AG09319 (cell line): ENCODE results near the gene RGS9.

Source experiments
- DNase-seq: peaks from one replicate; pipeline ENCODE4 v3.0.0-alpha.2; 2010; ENCODE audit warnings: low read depth; ENCODE audit errors: extremely low read depth
- CTCF ChIP-seq: IDR thresholded peaks from 2 replicates; pipeline ENCODE4 v1.5.1; 2011; ENCODE audit warnings: low read depth, mild to moderate bottlenecking, inconsistent platforms, low read length, moderate library complexity

The RGS9 gene

GRCh38 chr17:65208717-65209116 lies 71.5 kb downstream of the RGS9 start:
- TF ChIP-seq CTCF: no peak
- no peak for DNase-seq

DNA sequence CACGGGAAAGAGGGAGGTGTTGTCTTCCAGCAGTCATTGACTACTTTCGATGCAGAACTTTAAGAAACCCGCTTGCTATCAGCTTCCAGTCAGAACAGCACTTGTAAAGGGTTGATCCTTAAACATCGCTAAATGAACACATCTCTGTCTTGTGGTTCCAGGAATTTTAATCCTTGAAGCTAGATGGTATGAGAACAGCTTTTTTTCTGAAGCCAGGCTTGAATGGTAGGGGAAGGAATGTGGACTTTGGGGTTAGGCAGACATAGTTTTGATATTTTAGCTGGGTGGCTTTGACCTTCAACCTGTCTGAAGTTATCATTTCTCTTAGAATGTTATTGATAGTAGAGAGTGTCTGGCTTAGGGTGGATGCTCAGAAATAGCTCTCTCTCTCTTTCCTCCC lies 81.1 kb downstream of the RGS9 start:
- no peak for DNase-seq
- no peak for TF ChIP-seq CTCF

GRCh38 chr17:65219124-65219523 lies 82.0 kb downstream of the RGS9 start:
- DNase-seq: no peak
- peak; percentile 3 for TF ChIP-seq CTCF

DNA sequence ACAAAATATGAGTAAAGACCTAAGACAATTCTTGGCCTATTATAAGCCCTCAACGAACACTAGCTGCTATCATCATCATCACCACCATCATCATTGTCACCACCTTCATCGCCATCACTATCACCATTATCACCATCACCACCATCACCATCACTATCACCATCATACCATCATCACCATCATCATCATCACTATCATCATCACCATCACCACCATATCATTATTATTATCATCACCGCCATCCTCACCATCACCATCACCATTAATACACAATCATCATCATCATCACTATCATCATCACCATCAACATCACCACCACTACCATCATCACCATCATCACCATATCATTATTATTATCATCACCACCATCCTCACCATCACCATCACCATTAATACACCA lies 82.5 kb downstream of the RGS9 start:
- DNase-seq: no peak
- TF ChIP-seq CTCF: no peak

DNA sequence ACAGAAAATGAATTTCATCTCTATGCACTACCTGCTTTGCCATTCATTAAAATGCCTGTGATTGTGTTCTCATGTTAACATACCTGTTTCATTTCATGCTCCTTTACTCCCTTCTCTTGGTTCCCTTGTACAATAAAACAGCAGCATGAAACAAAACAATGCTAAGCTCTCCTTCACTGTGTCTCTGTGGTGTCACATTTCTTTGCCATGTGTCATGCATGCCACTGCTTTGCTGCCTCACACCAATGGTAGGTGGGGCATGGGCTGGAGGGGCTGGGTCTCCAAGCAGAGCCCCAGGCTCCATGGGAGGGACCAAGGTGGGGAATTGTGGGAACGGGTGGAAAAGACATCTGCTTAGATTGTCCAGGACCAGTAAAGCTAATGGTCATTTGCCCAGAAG lies 83.6 kb downstream of the RGS9 start:
- no peak for TF ChIP-seq CTCF
- no peak for DNase-seq

DNA sequence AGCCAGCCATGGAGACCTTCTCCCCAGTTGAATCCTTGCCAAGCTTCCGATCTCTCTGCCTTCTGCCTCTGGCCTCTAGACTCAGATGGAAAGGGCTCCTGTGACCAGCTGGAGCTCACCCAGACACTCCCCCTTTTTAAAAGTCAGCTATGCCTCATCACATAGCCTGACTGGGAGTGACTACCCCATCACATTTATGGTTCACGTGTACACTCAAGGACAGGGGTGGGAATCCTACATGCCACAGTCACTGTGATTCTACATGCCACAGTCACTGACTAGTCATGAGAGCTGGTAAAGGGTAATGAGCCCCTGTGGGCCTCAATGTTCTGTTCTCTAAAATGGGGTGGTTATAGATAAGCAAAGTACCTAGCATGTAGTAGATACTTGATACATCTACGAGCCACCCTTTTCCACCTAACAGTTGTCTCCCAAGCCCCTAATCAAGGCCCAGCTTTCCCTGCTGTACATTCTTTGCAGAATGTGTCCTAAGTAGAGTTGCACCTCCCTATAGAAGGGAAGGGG lies 85.1 kb downstream of the RGS9 start:
- DNase-seq: no peak

GRCh38 chr17:65225061-65225460 lies 87.9 kb downstream of the RGS9 start:
- DNase-seq: no peak
- TF ChIP-seq CTCF: no peak

More for the DNA sequence above, 85.1 kb downstream of the RGS9 start:
- no peak for TF ChIP-seq CTCF
